HT-29 (cell line): ENCODE results near the gene PACRG. TPM values are rescaled to one million over a fixed set of nuclear protein-coding genes. Genes with fewer than 3 reads are reported as not detected.

Source experiments
- DNase-seq: peaks from one replicate; pipeline ENCODE4 v3.0.0-alpha.2; 2015; ENCODE audit warnings: low spot score
- total RNA-seq: library from RNA; depleted of rRNA; stranded (reverse); fragments of >200 nt; shearing (Covaris generic); gene quantifications from 2 replicates; pipeline ENCODE4 v1.2.3, GENCODE V29; 2014

PACRG gene
- total RNA-seq, 1 experiment from 2014 or later: 0.81 TPM

- DNase-seq: no peak
Measured at GRCh38 chr6:163136681-163137397, 409.1 kb downstream of the PACRG start.

GRCh38 chr6:163137398-163137881 is 409.7 kb downstream of the PACRG start:
- no peak for DNase-seq

GRCh38 chr6:163146036-163146435 is 418.3 kb downstream of the PACRG start:
- DNase-seq: no peak

- DNase-seq: peak; percentile 7
Measured at GRCh38 chr6:163147994-163148393, 420.2 kb downstream of the PACRG start.

GRCh38 chr6:163148451-163149278 is 420.9 kb downstream of the PACRG start:
- no peak for DNase-seq

- DNase-seq: no peak
Measured at GRCh38 chr6:163149279-163149848, 421.6 kb downstream of the PACRG start.

GRCh38 chr6:163151212-163151611 is 423.4 kb downstream of the PACRG start:
- no peak for DNase-seq

GRCh38 chr6:163152701-163153100 is 424.9 kb downstream of the PACRG start:
- DNase-seq: no peak

GRCh38 chr6:163159110-163159509 is 431.3 kb downstream of the PACRG start:
- DNase-seq: no peak

GRCh38 chr6:163159689-163160088 is 431.9 kb downstream of the PACRG start:
- DNase-seq: no peak

- no peak for DNase-seq
Measured at GRCh38 chr6:163162007-163162873, 434.5 kb downstream of the PACRG start.

GRCh38 chr6:163162874-163163213 is 435.1 kb downstream of the PACRG start:
- no peak for DNase-seq

GRCh38 chr6:163164175-163164900 is 436.6 kb downstream of the PACRG start:
- DNase-seq: no peak

- no peak for DNase-seq
Measured at GRCh38 chr6:163165155-163165910, 437.6 kb downstream of the PACRG start.

- no peak for DNase-seq
Measured at GRCh38 chr6:163165922-163166321, 438.1 kb downstream of the PACRG start.

- DNase-seq: no peak
Measured at GRCh38 chr6:163166507-163166906, 438.7 kb downstream of the PACRG start.

GRCh38 chr6:163169521-163169920 is 441.7 kb downstream of the PACRG start:
- DNase-seq: no peak

GRCh38 chr6:163170294-163170883 is 442.6 kb downstream of the PACRG start:
- peak; percentile 46 for DNase-seq

- no peak for DNase-seq
Measured at GRCh38 chr6:163173741-163174140, 446.0 kb downstream of the PACRG start.

GRCh38 chr6:163175301-163175700 is 447.5 kb downstream of the PACRG start:
- DNase-seq: no peak
